ENCODE data around the gene MED15.

The MED15 gene

GRCh38 chr22:20553947-20554741 is 46.7 kb downstream of the MED15 start:
- DNase-seq, result no peak

- no peak for DNase-seq
These were observed 47.4 kb downstream of the MED15 start for GRCh38 chr22:20554824-20555223.

GRCh38 chr22:20558534-20558933 is 51.1 kb downstream of the MED15 start:
- no peak for DNase-seq

- DNase-seq, result no peak
These were observed 51.9 kb downstream of the MED15 start for GRCh38 chr22:20559174-20559760.

- no peak for DNase-seq
These were observed 53.3 kb downstream of the MED15 start for GRCh38 chr22:20560716-20561115.

GRCh38 chr22:20561882-20562281 is 54.5 kb downstream of the MED15 start:
- no peak for DNase-seq

- no peak for DNase-seq
These were observed 55.4 kb downstream of the MED15 start for GRCh38 chr22:20562607-20563465.

GRCh38 chr22:20563466-20563906 is 56.1 kb downstream of the MED15 start:
- no peak for DNase-seq

- no peak for DNase-seq
These were observed 56.5 kb downstream of the MED15 start for GRCh38 chr22:20563941-20564371.

- no peak for DNase-seq
These were observed 57.8 kb downstream of the MED15 start for GRCh38 chr22:20565079-20565734.

- DNase-seq, result no peak
These were observed 58.4 kb downstream of the MED15 start for GRCh38 chr22:20565761-20566160.

- no peak for DNase-seq
These were observed 59.2 kb downstream of the MED15 start for GRCh38 chr22:20566420-20567260.

GRCh38 chr22:20567371-20567847 is 60.0 kb downstream of the MED15 start:
- DNase-seq, result no peak

- no peak for DNase-seq
These were observed 60.6 kb downstream of the MED15 start for GRCh38 chr22:20567993-20568417.

- no peak for DNase-seq
These were observed 61.2 kb downstream of the MED15 start for GRCh38 chr22:20568502-20569058.

- no peak for DNase-seq
These were observed 61.9 kb downstream of the MED15 start for GRCh38 chr22:20569059-20570058.

GRCh38 chr22:20571078-20571503 is 63.7 kb downstream of the MED15 start:
- no peak for DNase-seq

- no peak for DNase-seq
These were observed 64.2 kb downstream of the MED15 start for GRCh38 chr22:20571531-20572007.

GRCh38 chr22:20572132-20572802 is 64.9 kb downstream of the MED15 start:
- DNase-seq, result no peak

Measured in NCI-H510A treated with DMSO at 0.1 percent for 48 hours (cell line).